Upper lobe of left lung (tissue), 4 donors: Measurements from ENCODE around the gene LILRB2.

ENCODE experiments used
- EP300 ChIP-seq, 4 donors: sonication (generic); formaldehyde crosslinking; IDR thresholded peaks; one replicate each; pipeline ENCODE4 v1.5.1; 2017; ENCODE audit warnings: antibody characterized with exemption in 4 of 4, control low read depth in 2 of 4
- POLR2A ChIP-seq, 4 donors: fragments of 450-650 bp; IDR thresholded peaks; one replicate each; pipeline ENCODE4 v1.5.1; 2016 to 2017; ENCODE audit warnings: antibody characterized with exemption in 4 of 4, mild to moderate bottlenecking in 2 of 4
- TF ChIP-seq, protein P1 (sequence below), 6 experiments: fragments of 450-650 bp in 4 of 6; fragments of 200-600 bp in 2 of 6; sonication (generic) in 2 of 6; IDR thresholded peaks; one replicate each; pipeline ENCODE4 v1.5.1; 2016 to 2019; ENCODE audit warnings: antibody characterized with exemption in 6 of 6

DNA sequence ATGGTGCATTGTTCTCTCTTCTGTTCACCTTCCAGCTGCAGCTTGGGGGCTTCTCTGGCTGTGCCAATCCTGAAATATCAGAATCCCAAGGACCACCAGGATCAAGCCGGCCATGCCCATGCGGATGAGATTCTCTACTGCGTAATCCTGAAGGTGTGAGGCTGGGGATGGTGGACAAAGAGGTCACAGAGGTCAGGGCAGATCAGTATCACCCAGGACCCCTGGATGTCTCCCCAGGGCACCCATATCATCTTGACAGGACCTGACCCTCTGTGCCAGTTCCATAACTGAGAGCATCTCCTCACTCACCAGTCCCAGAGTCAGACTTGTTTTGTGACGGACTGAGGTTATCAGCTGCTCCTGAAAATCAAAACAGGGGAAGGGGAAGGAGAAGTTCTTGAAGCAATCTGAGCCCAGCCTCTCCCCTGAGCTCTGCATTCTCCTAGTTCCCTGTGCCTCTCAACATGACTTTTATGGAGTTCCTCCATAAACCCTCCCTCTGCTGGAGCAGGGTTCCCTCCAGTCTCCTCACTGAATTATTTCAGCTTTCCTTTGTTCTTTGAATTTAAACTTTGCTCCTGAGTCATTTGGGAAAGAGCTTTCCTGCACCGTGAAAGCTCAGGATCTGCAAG, 26.6 kb upstream of the LILRB2 start:
- TF ChIP-seq, protein P1, sequence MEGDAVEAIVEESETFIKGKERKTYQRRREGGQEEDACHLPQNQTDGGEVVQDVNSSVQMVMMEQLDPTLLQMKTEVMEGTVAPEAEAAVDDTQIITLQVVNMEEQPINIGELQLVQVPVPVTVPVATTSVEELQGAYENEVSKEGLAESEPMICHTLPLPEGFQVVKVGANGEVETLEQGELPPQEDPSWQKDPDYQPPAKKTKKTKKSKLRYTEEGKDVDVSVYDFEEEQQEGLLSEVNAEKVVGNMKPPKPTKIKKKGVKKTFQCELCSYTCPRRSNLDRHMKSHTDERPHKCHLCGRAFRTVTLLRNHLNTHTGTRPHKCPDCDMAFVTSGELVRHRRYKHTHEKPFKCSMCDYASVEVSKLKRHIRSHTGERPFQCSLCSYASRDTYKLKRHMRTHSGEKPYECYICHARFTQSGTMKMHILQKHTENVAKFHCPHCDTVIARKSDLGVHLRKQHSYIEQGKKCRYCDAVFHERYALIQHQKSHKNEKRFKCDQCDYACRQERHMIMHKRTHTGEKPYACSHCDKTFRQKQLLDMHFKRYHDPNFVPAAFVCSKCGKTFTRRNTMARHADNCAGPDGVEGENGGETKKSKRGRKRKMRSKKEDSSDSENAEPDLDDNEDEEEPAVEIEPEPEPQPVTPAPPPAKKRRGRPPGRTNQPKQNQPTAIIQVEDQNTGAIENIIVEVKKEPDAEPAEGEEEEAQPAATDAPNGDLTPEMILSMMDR (IDR thresholded peaks at IDR 0.05), result no peak
- no peak for TF ChIP-seq EP300 (IDR thresholded peaks at IDR 0.05)
- no peak for TF ChIP-seq POLR2A (IDR thresholded peaks at IDR 0.05)
